Measurements from ENCODE around the gene SGK1. TPM values are rescaled to one million over a fixed set of nuclear protein-coding genes. Genes with fewer than 3 reads are reported as not detected.
"Not testable (repeated sequence)": the region's sequence is repeated elsewhere in the genome, so short reads cannot be mapped to it uniquely, and the experiment has no call there.

The SGK1 gene
- total RNA-seq, 1 donor from 2014 or later, result 94.3 TPM

DNA sequence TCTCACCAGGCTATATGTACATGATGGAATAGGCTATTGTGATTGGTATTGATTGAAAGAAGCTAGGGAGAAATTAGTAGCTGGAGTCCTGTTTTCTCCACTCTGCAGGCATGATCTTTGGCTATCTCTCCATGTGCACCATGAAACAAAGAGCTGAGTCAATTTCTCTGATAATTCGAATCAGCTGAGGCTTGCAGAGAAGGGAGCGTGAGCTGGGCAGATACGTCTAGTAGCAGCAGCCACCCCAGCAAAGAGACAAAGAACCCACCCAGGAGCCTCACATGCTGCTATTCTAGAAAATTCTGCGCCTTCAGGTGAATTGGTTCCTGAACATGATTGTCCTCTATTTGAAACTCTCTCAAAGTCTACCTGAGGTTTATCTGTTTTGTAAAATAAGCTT lies 6.9 kb upstream of the SGK1 start:
- TF ChIP-seq, protein P1, sequence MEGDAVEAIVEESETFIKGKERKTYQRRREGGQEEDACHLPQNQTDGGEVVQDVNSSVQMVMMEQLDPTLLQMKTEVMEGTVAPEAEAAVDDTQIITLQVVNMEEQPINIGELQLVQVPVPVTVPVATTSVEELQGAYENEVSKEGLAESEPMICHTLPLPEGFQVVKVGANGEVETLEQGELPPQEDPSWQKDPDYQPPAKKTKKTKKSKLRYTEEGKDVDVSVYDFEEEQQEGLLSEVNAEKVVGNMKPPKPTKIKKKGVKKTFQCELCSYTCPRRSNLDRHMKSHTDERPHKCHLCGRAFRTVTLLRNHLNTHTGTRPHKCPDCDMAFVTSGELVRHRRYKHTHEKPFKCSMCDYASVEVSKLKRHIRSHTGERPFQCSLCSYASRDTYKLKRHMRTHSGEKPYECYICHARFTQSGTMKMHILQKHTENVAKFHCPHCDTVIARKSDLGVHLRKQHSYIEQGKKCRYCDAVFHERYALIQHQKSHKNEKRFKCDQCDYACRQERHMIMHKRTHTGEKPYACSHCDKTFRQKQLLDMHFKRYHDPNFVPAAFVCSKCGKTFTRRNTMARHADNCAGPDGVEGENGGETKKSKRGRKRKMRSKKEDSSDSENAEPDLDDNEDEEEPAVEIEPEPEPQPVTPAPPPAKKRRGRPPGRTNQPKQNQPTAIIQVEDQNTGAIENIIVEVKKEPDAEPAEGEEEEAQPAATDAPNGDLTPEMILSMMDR (IDR thresholded peaks at IDR 0.05; ENCODE audit: insufficient read depth, low read length, poor library complexity, severe bottlenecking), result no peak
- Histone ChIP-seq H3K4me3 (ENCODE audit: low read depth, low read length) (no peak overlapping the region), H3K36me3 (ENCODE audit: control insufficient read depth, insufficient read depth, low read length) (no peaks in the 10 kb centered on the region), H3K27me3 (ENCODE audit: control insufficient read depth, insufficient read depth, low read length) (no peaks in the 10 kb centered on the region)
- DNase-seq (ENCODE audit: low read depth), result no peak

DNA sequence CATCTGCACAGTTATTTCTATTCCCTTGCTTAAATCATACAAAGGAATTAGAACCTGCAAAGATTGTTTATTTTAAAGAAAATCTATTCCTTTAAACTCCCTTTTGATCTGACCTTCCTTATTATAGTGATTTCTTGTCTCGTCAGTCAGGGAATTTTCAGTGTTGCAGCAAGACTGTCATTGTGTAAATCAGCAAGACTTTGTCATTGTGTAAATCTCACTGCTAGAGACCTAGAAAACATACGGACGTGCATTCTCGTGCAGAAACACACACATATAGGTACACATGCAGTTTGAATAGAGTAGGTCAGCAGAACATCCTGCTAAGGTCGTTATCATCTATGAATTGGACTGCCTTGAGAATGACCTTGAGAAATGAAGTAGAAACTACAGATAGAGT lies 6.2 kb upstream of the SGK1 start:
- DNase-seq (ENCODE audit: low read depth), result no peak
- TF ChIP-seq, protein P1 (IDR thresholded peaks at IDR 0.05; ENCODE audit: insufficient read depth, low read length, poor library complexity, severe bottlenecking), result no peak
- H3K36me3 ChIP-seq (ENCODE audit: control insufficient read depth, insufficient read depth, low read length), result no peaks in the 10 kb centered on the region
- H3K27me3 ChIP-seq (ENCODE audit: control insufficient read depth, insufficient read depth, low read length), result no peaks in the 10 kb centered on the region
- H3K4me3 ChIP-seq (ENCODE audit: low read depth, low read length), result no peak overlapping the region

DNA sequence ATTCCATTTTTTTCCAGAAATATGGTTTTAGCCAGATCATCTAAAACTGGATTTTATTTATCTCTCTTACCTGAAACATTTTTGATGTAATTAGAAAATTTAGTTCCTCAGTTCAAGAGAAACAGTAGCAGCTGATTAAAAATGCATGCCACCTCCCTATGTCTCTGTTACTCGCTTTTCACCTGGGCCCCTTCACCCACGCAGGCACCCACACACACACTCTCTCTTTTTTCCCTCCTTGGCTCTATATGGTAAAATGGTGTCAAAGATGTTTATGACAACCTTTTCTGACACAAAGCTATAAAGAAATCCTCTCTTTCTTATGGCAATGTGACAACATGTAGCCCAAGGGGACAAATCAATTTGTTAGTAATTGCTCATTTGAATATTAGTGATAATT lies 5.8 kb upstream of the SGK1 start:
- no peaks in the 10 kb centered on the region for H3K27me3 ChIP-seq (ENCODE audit: control insufficient read depth, insufficient read depth, low read length)
- no peak overlapping the region for H3K4me3 ChIP-seq (ENCODE audit: low read depth, low read length)
- H3K36me3 ChIP-seq (ENCODE audit: control insufficient read depth, insufficient read depth, low read length), result no peaks in the 10 kb centered on the region
- TF ChIP-seq, protein P1 (IDR thresholded peaks at IDR 0.05; ENCODE audit: insufficient read depth, low read length, poor library complexity, severe bottlenecking), result no peak
- no peak for DNase-seq (ENCODE audit: low read depth)

DNA sequence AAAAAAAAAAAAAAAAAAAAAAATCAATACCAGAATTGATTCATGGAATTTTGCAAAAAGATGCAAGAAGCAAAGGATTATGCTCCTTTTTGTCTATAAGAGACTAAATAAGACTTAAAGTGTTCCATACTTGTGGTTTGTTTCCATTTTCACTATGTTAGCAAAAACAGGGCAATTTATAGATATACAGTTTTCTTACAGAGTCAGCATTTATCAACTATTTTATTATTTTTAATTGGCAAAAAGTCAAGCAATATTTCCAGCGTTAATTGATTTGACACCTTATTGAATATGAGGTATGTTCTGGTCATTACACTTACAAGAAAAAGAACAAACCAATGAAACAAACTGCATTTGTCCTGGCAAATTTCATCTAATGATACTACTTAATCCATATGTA lies 5.4 kb upstream of the SGK1 start:
- no peaks in the 10 kb centered on the region for H3K27me3 ChIP-seq (ENCODE audit: control insufficient read depth, insufficient read depth, low read length)
- H3K4me3 ChIP-seq (ENCODE audit: low read depth, low read length), result no peak overlapping the region
- no peak for DNase-seq (ENCODE audit: low read depth)
- H3K36me3 ChIP-seq (ENCODE audit: control insufficient read depth, insufficient read depth, low read length), result no peaks in the 10 kb centered on the region
- TF ChIP-seq, protein P1 (IDR thresholded peaks at IDR 0.05; ENCODE audit: insufficient read depth, low read length, poor library complexity, severe bottlenecking), result no peak

DNA sequence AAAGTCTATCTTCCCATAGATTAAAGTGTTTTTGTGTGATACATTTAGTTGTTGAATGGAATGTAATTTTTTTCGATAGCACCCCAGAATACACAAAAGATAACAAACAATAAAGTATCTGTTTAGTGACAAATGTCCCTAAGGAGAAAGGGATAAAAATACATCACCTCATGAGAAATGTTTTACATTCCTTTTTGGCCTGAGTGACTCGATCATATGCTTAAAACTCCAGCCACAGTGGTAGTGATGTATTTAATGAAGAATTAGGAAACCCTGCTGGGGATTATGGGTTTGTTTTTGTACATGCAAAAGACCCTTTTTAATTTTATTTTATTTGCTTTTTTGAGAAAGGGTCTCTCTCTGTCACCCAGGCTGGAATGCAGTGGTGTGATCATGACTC lies 4.3 kb upstream of the SGK1 start:
- TF ChIP-seq, protein P1 (IDR thresholded peaks at IDR 0.05; ENCODE audit: insufficient read depth, low read length, poor library complexity, severe bottlenecking), result no peak
- Histone ChIP-seq H3K27me3 (ENCODE audit: control insufficient read depth, insufficient read depth, low read length) (no peaks in the 10 kb centered on the region), H3K4me3 (ENCODE audit: low read depth, low read length) (no peak overlapping the region), H3K36me3 (ENCODE audit: control insufficient read depth, insufficient read depth, low read length) (no peaks in the 10 kb centered on the region)
- no peak for DNase-seq (ENCODE audit: low read depth)

DNA sequence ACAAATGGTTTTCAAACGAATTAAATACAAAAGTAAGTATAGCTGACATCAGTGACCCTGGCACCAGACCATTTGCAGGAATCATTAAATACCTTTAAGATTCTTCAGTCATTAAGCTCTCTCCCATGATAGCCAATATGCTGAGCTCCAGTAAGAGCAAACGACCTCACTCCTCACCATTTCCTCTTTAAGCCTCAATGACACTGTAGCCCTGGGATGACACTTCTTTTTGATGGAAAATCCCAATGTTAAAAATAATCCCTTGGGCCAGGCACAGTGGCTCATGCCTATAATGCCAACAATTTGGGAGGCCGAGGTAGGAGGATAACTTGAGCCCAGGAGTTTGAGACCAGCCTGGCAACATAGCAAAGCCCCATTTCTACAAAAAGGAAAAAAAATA lies 3.3 kb upstream of the SGK1 start:
- TF ChIP-seq, protein P1 (IDR thresholded peaks at IDR 0.05; ENCODE audit: insufficient read depth, low read length, poor library complexity, severe bottlenecking), result no peak
- DNase-seq (ENCODE audit: low read depth), result no peak
- no peak overlapping the region for H3K4me3 ChIP-seq (ENCODE audit: low read depth, low read length)

DNA sequence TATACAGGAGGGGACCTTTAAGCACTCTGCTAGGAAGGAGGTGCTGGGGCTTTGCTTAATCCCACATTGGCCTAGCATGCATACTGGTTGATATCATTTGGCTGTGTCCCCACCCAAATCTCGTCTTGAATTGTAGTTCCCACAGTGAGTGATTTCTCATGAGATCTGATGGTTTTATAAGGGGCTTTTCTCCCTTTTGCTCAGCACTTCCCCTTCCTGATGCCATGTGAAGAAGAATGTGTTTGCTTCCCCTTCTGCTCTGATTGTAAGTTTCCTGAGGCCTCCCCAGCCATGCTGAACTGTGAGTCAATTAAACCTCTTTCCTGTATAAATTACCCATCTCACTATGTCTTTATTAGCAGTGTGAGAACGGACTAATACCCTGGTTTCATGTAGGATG lies 1.8 kb upstream of the SGK1 start:
- not testable (repeated sequence) for H3K36me3 ChIP-seq (ENCODE audit: control insufficient read depth, insufficient read depth, low read length); H3K27me3 ChIP-seq (ENCODE audit: control insufficient read depth, insufficient read depth, low read length); H3K4me3 ChIP-seq (ENCODE audit: low read depth, low read length); DNase-seq (ENCODE audit: low read depth)

More for the DNA sequence above, 3.3 kb upstream of the SGK1 start:
- Histone ChIP-seq H3K27me3 (ENCODE audit: control insufficient read depth, insufficient read depth, low read length) (no peaks in the 10 kb centered on the region), H3K36me3 (ENCODE audit: control insufficient read depth, insufficient read depth, low read length) (no peaks in the 10 kb centered on the region)
